ENCODE measurements around the gene ALKBH5.

ALKBH5 gene

DNA sequence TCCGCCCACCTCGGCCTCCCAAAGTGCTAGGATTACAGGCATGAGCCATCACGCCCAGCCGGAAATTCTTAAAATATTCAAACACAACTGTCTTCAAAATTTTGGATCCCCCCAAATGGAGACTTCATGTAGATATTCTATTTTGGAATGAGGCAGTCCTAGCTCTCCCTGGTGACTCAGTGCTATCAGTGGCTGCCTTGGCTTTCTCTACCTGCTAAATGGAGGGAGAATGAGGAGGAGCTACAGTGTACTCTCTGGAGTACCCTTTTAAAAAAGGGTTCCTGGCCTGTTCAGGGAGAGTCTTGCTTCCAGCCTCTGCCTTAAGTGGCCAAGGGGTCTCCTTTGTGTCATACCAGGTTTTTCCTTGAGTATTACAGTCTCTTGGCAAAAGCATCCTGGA lies 10.8 kb downstream of the ALKBH5 start:
- ChIA-PET POLR2A (interaction anchor here (3.2 kb wide), 1 partner anchor 11 kb away, joined by 24 read pairs; the partner anchor contains the start of gene ALKBH5), CTCF (no interaction called here)
- no peaks in the 10 kb centered on the region for H3K9me3 ChIP-seq (ENCODE audit: control insufficient read depth, insufficient read depth, low read depth, low read length)
- 0 out of 2 replicates have a peak overlapping the region, but pooled peaks have one; percentile 34 for H3K27ac ChIP-seq (ENCODE audit: extremely low read depth, low read depth, low read length)
- H3K4me3 ChIP-seq (ENCODE audit: low read depth, low read length), result no peak overlapping the region
- no peak for TF ChIP-seq ZNF114 (tag by site-specific recombination; IDR thresholded peaks at IDR 0.05)
- no peak for TF ChIP-seq ZNF140 (tag by site-specific recombination; IDR thresholded peaks at IDR 0.05)
- no peak for TF ChIP-seq ZNF561 (tag by site-specific recombination; IDR thresholded peaks at IDR 0.05; ENCODE audit: borderline replicate concordance)
- TF ChIP-seq, protein P1, sequence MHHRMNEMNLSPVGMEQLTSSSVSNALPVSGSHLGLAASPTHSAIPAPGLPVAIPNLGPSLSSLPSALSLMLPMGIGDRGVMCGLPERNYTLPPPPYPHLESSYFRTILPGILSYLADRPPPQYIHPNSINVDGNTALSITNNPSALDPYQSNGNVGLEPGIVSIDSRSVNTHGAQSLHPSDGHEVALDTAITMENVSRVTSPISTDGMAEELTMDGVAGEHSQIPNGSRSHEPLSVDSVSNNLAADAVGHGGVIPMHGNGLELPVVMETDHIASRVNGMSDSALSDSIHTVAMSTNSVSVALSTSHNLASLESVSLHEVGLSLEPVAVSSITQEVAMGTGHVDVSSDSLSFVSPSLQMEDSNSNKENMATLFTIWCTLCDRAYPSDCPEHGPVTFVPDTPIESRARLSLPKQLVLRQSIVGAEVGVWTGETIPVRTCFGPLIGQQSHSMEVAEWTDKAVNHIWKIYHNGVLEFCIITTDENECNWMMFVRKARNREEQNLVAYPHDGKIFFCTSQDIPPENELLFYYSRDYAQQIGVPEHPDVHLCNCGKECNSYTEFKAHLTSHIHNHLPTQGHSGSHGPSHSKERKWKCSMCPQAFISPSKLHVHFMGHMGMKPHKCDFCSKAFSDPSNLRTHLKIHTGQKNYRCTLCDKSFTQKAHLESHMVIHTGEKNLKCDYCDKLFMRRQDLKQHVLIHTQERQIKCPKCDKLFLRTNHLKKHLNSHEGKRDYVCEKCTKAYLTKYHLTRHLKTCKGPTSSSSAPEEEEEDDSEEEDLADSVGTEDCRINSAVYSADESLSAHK (tag by site-specific recombination; IDR thresholded peaks at IDR 0.05), result no peak
- TF ChIP-seq ZNF341 (tag by site-specific recombination; IDR thresholded peaks at IDR 0.05; ENCODE audit: low read depth), result no peak
- no peak for TF ChIP-seq ZNF169 (tag by site-specific recombination; IDR thresholded peaks at IDR 0.05)
- peaks cover 9% of the 10 kb centered on the region for H3K4me1 ChIP-seq (ENCODE audit: control insufficient read depth, insufficient read depth, low read length)
- peaks cover 59 to 89% of the 10 kb centered on the region in 2 experiments for H3K36me3 ChIP-seq (ENCODE audit: control insufficient read depth in 2 of 2, insufficient read depth in 1 of 2, low read length in 2 of 2)

DNA sequence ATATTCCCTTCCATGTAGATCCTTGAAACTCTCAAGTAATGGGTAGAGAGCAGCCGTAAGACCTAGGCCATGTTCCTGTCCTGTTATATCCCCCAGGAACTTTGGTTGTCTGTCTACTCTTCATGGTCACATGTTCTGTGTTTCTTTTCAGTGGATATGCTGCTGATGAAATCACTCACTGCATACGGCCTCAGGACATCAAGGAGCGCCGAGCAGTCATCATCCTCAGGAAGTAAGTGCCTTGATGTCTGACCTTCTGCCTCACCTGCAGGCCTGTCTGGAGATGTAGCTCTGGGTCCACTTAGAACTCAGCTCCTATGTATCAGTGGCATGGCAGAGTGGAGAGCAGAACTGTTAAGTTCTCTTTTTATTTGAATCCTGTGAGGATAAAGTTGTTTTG lies 11.2 kb downstream of the ALKBH5 start:
- peaks cover 7% of the 10 kb centered on the region for H3K4me1 ChIP-seq (ENCODE audit: control insufficient read depth, insufficient read depth, low read length)
- no peak for TF ChIP-seq ZNF121 (tag by site-specific recombination; IDR thresholded peaks at IDR 0.05)
- TF ChIP-seq ZBTB17 (tag by site-specific recombination; IDR thresholded peaks at IDR 0.05), result peak; percentile 81
- H3K27ac ChIP-seq (ENCODE audit: extremely low read depth, low read depth, low read length), result 0 out of 2 replicates have a peak overlapping the region, but pooled peaks have one; percentile 34
- H3K4me3 ChIP-seq (ENCODE audit: low read depth, low read length), result no peak overlapping the region
- H3K9me3 ChIP-seq (ENCODE audit: control insufficient read depth, insufficient read depth, low read depth, low read length), result no peaks in the 10 kb centered on the region
- ChIA-PET POLR2A (no interaction called here), CTCF (no interaction called here)
- peaks cover 62 to 89% of the 10 kb centered on the region in 2 experiments for H3K36me3 ChIP-seq (ENCODE audit: control insufficient read depth in 2 of 2, insufficient read depth in 1 of 2, low read length in 2 of 2)

DNA sequence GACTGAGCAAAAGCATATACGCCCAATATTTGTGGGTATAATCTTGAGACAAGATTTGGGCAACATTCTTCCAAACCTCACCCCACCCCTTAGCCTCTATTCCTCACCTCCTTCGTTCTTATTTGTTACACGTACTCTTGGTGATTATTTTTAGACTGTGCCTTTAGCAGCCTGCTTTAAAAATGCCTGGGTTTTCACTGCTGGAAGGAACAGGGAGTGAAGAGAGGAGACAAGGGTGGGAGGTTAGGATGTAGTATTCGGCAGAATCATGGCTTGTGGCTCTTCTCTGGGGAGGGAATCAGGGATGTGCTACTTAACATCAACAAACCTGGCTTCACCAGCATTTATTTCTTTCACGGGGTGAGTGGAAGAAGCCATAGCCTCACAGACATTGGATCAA lies 11.6 kb downstream of the ALKBH5 start:
- H3K4me1 ChIP-seq (ENCODE audit: control insufficient read depth, insufficient read depth, low read length), result peaks cover 5% of the 10 kb centered on the region
- ChIA-PET POLR2A (no interaction called here), CTCF (no interaction called here)
- no peaks in the 10 kb centered on the region for H3K9me3 ChIP-seq (ENCODE audit: control insufficient read depth, insufficient read depth, low read depth, low read length)
- no peak for TF ChIP-seq ZNF610 (tag by site-specific recombination; IDR thresholded peaks at IDR 0.05; ENCODE audit: borderline replicate concordance)
- no peak for TF ChIP-seq ZBTB1 (tag by site-specific recombination; IDR thresholded peaks at IDR 0.05)
- no peak for TF ChIP-seq ZNF121 (tag by site-specific recombination; IDR thresholded peaks at IDR 0.05)
- H3K36me3 ChIP-seq (ENCODE audit: control insufficient read depth in 2 of 2, insufficient read depth in 1 of 2, low read length in 2 of 2), result peaks cover 62 to 90% of the 10 kb centered on the region in 2 experiments
- H3K4me3 ChIP-seq (ENCODE audit: low read depth, low read length), result no peak overlapping the region
- no peak overlapping the region for H3K27ac ChIP-seq (ENCODE audit: extremely low read depth, low read depth, low read length)

DNA sequence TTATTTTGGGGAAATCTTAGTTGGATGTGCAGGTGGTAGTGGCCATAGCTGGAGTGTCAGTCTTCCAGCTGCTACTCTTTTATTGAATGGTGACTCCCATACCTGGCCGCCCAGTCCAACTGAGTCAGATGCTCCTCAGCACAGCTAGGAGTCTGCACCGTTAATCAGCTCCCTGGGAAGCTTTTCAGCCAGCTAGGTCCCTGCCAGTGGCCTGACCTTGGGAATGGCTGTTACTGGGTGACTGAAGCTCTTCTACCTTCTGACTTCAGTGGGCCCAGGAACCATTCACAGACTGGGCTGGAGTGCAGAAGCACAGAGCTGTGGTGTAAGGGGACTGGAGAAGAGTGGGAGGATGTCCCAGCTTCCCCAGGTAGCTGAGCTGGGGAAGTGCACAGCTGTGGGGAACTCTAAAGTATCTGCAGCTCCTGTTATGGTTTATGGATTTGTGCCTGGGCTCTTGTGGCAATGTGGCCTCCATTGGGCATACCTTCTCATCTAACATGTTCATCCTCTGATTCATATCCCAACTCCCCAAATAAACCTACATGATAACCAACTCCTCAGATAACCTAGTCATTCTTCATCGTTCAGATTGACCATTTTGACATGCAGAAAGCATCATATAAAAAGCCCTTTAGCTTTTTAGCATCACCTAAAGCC lies 14.0 kb downstream of the ALKBH5 start:
- ChIA-PET POLR2A (interaction anchor here (0.6 kb wide), 1 partner anchor 111 kb away, joined by 8 read pairs; no protein-coding TSS in a partner anchor), CTCF (interaction anchor here (0.5 to 2.2 kb wide), 4 partner anchors 15 to 62 kb away, joined by 3 to 7 read pairs (median 5); partner anchors contain the start of gene ALKBH5)
- peaks cover 57 to 88% of the 10 kb centered on the region in 2 experiments for H3K36me3 ChIP-seq (ENCODE audit: control insufficient read depth in 2 of 2, insufficient read depth in 1 of 2, low read length in 2 of 2)
- TF ChIP-seq ZNF184 (tag by site-specific recombination; IDR thresholded peaks at IDR 0.05), result no peak
- TF ChIP-seq ZNF48 (tag by site-specific recombination; IDR thresholded peaks at IDR 0.05), result no peak
- TF ChIP-seq YY1 (tag by site-specific recombination; IDR thresholded peaks at IDR 0.05), result no peak
- TF ChIP-seq, protein P2, sequence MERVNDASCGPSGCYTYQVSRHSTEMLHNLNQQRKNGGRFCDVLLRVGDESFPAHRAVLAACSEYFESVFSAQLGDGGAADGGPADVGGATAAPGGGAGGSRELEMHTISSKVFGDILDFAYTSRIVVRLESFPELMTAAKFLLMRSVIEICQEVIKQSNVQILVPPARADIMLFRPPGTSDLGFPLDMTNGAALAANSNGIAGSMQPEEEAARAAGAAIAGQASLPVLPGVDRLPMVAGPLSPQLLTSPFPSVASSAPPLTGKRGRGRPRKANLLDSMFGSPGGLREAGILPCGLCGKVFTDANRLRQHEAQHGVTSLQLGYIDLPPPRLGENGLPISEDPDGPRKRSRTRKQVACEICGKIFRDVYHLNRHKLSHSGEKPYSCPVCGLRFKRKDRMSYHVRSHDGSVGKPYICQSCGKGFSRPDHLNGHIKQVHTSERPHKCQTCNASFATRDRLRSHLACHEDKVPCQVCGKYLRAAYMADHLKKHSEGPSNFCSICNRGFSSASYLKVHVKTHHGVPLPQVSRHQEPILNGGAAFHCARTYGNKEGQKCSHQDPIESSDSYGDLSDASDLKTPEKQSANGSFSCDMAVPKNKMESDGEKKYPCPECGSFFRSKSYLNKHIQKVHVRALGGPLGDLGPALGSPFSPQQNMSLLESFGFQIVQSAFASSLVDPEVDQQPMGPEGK (tag by site-specific recombination; IDR thresholded peaks at IDR 0.05), result no peak
- TF ChIP-seq REPIN1 (tag by site-specific recombination; IDR thresholded peaks at IDR 0.05; ENCODE audit: low read depth), result no peak
- TF ChIP-seq ZXDB (tag by site-specific recombination; IDR thresholded peaks at IDR 0.05), result no peak
- TF ChIP-seq ZBTB1 (tag by site-specific recombination; IDR thresholded peaks at IDR 0.05), result no peak
- TF ChIP-seq, protein P3, sequence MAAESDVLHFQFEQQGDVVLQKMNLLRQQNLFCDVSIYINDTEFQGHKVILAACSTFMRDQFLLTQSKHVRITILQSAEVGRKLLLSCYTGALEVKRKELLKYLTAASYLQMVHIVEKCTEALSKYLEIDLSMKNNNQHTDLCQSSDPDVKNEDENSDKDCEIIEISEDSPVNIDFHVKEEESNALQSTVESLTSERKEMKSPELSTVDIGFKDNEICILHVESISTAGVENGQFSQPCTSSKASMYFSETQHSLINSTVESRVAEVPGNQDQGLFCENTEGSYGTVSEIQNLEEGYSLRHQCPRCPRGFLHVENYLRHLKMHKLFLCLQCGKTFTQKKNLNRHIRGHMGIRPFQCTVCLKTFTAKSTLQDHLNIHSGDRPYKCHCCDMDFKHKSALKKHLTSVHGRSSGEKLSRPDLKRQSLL (tag by site-specific recombination; IDR thresholded peaks at IDR 0.05), result no peak
- TF ChIP-seq ZFP3 (tag by site-specific recombination; IDR thresholded peaks at IDR 0.05; ENCODE audit: low read depth), result no peak
- no peak for TF ChIP-seq ZNF174 (tag by site-specific recombination; IDR thresholded peaks at IDR 0.05)
- no peak for TF ChIP-seq ZNF157 (tag by site-specific recombination; IDR thresholded peaks at IDR 0.05)
- TF ChIP-seq ZNF266 (tag by site-specific recombination; IDR thresholded peaks at IDR 0.05; ENCODE audit: low read depth), result no peak
- TF ChIP-seq ZNF791 (tag by site-specific recombination; IDR thresholded peaks at IDR 0.05), result no peak
- H3K27ac ChIP-seq (ENCODE audit: extremely low read depth, low read depth, low read length), result no peak overlapping the region
- H3K4me3 ChIP-seq (ENCODE audit: low read depth, low read length), result no peak overlapping the region
- H3K4me1 ChIP-seq (ENCODE audit: control insufficient read depth, insufficient read depth, low read length), result no peaks in the 10 kb centered on the region
- no peaks in the 10 kb centered on the region for H3K9me3 ChIP-seq (ENCODE audit: control insufficient read depth, insufficient read depth, low read depth, low read length)

Data from HEK293 (cell line).